Measurements from ENCODE around the gene SLC24A4.

Gene SLC24A4

GRCh38 chr14:92317511-92317910, 5.5 kb upstream of the SLC24A4 start:
- no peak for FAIRE-seq

DNA sequence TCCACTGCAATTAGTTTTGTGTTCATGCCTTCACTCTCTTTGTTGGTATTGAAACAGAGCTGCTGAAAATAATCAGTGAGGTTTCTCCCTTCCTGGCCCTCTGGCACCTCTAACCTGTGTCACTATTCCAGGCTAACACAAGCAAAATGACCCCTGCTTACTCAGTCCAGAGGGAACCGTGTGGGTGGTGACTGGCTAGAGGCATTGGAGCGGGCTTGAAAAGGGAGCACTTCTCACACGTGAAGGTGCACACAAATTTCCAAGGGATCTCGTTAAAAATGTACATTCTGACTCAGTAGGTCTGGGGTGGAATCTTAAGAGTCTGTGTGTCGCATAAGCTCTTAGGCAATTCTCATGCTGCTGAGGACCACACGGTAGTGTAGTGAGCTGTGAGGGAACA, 1.3 kb upstream of the SLC24A4 start:
- FAIRE-seq: no peak

DNA sequence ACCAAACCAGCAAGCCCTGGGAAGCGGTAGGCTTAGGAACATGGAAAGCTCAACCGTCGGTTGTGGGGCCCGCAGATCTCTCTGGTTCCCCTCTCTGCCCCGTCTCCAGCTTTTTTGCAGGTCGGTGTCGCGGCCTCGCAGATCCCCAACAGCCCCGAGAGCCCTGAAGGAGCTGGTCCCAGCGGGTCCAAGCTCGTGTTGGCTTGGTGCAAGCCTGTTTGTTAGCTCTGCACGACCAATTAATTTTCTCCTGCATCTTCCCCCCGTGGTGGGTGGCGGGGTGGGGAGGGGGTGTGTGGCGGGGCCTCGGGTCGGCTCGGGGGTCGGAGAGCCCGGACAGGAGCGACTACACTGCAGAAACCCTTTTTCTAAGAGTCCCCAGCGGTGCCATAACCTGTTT, 449 bp upstream of the SLC24A4 start:
- no peak for FAIRE-seq

DNA sequence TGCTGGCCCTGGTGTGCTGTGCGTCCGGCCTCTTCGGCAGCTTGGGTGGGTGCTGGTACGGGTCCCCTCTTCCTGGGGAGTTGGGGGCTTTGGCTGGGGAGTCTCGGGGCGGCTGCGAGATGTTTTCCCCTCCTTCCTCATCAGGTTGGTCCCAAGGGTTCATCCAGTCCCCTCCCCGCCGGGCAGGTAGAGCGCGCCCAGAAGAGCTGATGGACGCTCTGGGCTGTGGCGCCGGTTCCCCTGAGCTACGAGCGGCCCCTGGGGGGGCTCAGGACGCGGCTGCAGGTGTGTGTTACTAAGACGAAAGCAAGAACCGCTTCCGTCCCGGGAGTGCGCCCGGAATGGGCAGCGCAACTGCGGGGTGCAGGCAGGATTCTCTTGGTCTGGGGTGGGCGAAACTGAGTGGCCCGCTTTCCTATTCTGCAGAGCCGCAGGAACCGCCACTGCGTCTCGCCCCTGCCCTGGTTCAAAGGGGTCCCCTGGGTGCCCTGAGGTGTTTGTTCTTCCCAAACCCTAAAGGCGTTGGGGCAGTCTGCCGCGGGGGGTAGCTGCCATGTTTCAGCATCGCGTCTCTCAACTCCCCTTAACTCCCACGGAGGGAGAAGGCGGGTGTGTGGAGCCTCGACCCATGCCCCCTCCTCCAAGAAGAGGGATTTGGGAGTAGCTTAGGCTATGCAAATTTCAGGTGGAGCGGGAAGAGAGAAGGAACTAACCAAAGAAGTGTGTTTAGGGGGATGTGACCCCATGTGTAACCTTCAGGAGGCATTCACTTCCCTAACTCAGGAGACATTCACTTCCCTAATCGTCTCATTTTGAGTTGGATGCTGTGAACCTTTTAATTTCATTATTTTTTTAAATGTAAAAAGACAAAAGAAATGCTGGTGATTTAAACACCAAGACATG, 1.2 kb downstream of the SLC24A4 start:
- FAIRE-seq: no peak

DNA sequence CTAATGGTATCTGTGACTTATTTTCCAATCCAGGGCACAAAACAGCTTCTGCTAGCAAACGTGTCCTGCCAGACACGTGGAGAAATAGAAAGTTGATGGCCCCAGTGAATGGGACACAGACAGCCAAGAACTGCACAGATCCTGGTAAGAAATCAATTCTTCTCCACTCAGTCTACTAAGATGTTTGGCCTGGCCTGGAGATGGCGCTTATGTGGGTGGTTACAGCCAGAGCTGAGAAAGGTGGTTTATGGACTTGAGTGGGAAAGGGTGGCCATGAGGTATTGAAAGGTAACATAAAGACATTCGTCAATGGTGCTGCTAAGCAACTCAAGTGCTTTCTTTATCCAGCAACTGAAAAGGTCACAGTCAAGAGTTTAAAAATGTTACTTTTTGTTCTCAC, 2.9 kb downstream of the SLC24A4 start:
- no peak for FAIRE-seq

- no peak for FAIRE-seq
Observed at GRCh38 chr14:92328664-92329255, 5.8 kb downstream of the SLC24A4 start.

DNA sequence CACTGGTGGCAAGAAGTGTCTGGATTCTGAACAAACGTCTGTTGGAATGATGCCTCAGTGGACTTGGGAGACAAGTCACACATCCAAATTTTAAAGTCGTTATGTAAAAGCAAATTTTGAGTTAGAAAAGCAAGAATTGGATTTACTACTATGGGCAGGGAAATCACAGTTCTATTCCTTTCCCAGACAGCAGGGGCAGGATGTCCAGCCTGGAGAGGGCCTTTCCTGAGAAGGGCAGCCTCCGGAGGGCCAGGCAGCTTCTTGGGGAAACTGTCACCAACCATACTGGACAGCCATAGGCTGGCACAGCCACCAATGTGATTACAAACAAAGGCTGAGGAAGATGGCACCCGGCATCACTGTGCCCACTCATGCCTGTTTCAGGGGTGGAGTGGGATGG, 11.1 kb downstream of the SLC24A4 start:
- FAIRE-seq: no peak

DNA sequence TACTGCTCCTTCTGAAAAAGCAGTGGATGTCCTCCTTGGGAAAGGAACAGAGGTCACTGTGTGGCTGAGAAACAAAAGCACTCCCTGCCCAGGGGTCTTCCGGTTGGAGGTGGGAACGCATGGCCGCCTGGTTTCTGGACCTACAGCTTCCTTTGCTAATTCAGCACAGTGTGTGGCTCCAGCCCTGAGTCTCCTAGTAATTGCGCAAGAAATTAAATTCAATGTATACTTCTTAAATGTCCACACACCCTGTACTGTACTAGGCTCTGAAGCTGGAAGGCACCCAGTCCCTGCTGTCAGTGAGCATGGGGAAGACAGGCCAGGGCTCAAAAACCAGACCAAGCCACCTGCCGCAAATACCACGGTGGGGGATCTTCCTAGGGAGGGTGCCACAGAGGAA, 13.4 kb downstream of the SLC24A4 start:
- FAIRE-seq: no peak

DNA sequence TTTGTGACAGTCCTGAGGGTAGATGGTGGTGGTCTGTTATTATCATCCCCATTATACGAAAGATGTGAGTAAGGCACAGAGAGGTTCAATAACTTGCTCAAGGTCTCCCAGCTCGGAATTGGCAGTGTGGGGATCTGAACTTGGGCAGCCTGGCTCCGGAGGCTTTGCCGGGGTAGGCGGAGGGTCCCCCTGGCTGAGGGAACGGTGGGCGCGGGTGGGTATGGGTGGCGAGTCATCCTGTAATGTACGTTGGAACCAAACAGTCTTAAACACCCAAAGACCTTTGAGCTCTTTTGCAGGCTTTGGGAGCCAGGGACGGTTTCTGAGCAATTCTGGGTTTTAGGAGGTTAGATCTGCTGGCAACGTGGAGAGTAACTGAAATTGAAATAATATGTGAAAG, 16.5 kb downstream of the SLC24A4 start:
- FAIRE-seq: no peak

DNA sequence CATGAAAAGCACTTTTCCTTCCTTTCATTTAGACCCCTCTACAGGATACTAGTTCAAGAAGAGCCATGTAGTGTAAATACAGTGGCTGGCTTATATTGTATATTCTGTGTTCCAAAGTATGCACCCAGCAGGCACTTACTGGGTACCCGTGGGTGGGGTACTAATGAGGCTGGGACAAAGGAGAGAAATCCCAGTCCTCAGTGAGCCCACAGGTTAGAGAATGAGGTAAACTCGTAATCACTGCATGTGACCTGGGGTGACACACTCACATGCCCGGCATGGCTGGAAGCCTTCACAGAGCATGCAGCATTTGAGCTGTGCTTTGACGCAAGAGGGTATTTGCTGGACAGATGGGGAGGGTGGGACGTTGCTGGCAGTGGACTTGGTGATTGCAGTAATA, 17.1 kb downstream of the SLC24A4 start:
- no peak for FAIRE-seq

DNA sequence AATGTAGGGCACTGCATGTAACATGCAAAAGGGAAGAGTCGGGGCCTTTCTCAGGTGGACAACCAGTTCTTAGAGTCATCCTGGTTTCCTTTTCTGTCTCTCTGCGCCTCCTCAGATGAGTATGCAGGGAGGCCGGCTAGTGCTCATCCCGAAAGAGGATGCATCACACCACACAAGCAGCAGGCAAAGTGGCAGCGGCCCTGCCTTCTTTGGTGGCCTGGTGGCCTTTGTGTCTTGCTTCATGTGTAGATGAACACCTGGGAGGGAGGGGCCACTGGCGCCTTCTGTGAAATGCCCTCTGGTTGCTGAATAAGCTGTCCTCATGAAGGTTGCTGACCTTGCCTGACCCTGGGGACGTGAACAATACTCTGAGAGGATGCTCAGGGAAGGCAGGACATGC, 18.0 kb downstream of the SLC24A4 start:
- FAIRE-seq: no peak

GRCh38 chr14:92341791-92342190, 18.8 kb downstream of the SLC24A4 start:
- FAIRE-seq: no peak

DNA sequence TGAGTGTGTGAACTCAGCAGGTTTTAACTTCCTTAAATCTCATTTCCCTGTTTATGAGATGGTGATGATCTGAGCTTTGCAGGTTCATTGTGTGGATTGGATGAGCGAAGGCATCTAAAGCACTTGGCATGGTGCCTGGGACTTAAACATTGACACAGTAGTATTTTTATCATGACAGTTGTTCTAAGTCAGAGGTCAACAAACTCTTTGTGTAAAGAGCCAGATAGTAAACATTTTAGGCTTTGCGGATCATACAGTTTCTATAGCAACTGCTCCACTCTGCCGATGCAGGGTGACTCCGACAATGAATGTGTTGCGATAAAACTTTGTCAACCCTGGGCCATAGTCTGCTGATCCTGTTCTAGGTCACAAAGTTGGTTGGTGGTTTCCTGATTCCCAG, 25.2 kb downstream of the SLC24A4 start:
- FAIRE-seq: no peak

GRCh38 chr14:92351750-92352149, 28.8 kb downstream of the SLC24A4 start:
- FAIRE-seq: no peak

DNA sequence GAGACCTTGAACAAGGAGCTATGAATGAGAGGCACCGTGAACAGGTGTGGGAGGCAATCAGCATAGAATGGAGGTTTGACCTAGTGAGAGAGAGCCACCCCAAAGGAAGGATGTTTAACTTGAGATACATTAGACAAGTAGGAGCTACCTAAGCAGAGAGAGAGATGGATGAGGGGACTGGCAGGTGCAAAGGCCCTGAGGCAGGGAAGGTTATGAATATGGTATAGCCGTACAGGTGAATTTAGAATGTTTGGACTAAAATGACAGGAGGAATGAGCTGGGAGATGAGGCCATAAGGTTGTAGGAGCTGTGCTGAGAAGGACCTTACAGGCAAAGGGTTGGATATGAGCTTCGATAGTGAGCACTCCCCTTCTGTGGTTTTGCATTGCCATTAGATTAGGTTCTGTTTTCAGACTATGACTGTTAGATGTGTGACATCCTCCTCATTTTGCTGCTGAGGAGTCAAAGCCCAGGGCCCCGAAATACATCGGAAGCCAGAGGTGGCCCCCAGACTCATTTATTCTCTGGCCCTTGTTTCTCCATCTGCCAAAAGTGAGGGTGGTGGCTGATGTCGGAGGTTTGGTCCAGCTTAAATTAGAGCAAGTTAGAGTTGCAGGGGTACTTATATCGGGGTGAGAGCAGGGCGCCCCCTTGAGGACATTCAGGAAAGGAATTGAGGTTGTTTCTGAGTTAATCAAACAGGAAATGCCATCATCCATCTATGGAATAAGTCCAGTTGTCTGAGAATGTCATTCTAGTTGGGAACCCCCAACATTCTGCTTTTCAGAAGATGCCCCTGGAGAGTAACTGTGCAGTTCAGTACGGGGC, 29.4 kb downstream of the SLC24A4 start:
- FAIRE-seq: no peak

GRCh38 chr14:92353447-92353846, 30.5 kb downstream of the SLC24A4 start:
- FAIRE-seq: no peak

GRCh38 chr14:92356677-92357076, 33.7 kb downstream of the SLC24A4 start:
- no peak for FAIRE-seq

DNA sequence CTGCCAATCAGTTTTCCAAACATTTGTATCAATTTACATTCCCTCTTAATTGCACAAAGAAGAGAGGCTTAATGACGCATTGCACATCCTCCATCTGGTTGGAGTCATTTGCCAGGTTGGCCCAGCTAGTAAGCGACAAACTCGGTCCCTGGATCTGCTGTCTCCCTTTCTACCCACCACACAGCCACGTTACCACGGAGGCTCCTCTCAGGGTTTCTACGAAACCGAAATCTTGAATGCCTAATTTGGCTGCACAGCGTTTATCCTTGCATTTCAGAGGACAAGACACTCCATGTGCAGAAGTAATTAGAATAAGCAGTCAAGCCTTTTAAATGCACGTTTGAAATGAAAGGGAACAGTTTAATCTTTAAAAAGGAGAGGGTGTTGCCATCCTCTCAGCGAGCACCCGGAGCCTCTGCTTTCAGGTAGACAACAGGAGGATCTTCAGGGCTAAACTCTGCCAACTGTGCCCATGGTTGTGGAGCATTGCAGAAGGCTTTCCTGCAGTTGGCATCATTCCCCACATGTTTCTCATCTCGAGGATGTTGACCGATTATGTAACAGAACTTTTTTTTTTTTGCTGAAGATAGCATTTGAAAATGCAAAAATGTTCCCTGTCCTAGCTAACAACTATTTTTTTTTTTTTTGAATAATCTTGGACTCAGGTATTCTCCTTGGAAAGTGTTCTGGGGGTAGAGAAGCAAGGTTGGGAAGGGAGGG, 37.8 kb downstream of the SLC24A4 start:
- no peak for FAIRE-seq

DNA sequence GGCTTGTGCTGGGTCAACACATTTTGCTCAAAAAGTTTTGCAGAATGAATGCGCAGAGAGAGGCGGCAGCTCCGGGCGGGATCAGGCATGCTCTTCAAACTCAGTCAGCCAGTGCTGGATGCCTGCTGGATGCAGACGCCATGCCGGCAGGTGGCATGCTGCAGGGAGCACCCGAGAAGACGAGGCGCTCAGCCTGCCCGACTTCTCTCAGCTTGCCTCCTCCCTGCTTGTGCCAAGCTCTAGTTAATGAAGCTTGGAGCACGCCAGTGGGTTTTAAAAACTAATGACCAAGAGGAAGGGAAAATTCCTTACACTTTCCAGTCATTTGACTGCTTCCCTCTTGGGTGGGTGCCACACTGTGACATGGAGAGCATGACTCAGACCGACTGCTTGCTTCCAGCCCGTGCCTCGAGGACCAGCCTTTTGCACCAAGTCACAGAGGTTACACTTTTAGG, 39.8 kb downstream of the SLC24A4 start:
- FAIRE-seq: no peak

- no peak for FAIRE-seq
Observed at GRCh38 chr14:92366237-92366636, 43.3 kb downstream of the SLC24A4 start.

- no peak for FAIRE-seq
Observed at GRCh38 chr14:92368001-92368400, 45.0 kb downstream of the SLC24A4 start.

DNA sequence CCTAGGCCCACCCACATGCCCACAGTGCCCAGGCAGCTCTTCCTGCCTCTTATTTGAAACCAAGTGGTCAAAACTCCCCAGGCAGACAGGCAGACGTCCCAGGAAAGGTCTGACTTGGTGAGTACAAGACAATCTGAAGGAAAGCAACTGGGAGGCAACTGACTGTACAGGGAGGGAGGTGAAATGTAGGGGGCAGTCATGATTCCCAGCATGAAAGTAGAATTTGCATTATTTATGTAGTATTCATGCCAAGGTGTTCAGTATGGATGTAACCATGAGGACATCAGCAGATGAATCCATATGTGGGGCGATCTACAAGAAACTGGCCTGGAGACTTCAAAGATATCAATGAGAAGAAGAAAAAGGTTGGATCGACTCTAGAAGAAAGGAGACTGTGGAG, 46.1 kb downstream of the SLC24A4 start:
- no peak for FAIRE-seq

DNA sequence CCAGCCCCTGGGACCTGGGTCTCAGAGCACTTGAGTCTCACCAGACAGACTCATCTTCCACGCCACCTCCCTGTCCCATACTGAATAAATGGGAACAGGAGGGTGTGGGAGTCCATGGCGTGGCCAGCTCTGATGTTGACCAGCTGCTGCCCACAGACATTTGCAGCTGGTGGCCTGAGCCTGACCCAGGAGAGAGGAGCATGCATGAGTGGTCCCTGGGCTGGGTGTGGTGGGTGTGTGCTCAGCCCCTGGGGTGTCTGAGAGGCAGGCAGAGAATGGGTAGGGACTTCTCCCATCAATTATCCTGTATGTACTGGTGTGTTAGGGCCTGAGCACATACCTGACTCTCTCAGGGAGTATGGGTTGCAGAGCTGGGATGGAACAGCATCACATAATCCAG, 49.3 kb downstream of the SLC24A4 start:
- no peak for FAIRE-seq

Data from colon (tissue), 2 donors.